Activated CD8-positive, alpha-beta memory T cell treated with anti-CD3 and anti-CD28 coated beads, Interleukin-2, amount 50 U/mL, for 24 hours (primary cell): ENCODE measurements around the gene SMIM1.

Source experiments
- DNase-seq: peaks from one replicate; pipeline ENCODE4 v3.0.0-alpha.2; 2020; ENCODE audit errors: extremely low read depth

Gene SMIM1, protein sequence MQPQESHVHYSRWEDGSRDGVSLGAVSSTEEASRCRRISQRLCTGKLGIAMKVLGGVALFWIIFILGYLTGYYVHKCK

DNA sequence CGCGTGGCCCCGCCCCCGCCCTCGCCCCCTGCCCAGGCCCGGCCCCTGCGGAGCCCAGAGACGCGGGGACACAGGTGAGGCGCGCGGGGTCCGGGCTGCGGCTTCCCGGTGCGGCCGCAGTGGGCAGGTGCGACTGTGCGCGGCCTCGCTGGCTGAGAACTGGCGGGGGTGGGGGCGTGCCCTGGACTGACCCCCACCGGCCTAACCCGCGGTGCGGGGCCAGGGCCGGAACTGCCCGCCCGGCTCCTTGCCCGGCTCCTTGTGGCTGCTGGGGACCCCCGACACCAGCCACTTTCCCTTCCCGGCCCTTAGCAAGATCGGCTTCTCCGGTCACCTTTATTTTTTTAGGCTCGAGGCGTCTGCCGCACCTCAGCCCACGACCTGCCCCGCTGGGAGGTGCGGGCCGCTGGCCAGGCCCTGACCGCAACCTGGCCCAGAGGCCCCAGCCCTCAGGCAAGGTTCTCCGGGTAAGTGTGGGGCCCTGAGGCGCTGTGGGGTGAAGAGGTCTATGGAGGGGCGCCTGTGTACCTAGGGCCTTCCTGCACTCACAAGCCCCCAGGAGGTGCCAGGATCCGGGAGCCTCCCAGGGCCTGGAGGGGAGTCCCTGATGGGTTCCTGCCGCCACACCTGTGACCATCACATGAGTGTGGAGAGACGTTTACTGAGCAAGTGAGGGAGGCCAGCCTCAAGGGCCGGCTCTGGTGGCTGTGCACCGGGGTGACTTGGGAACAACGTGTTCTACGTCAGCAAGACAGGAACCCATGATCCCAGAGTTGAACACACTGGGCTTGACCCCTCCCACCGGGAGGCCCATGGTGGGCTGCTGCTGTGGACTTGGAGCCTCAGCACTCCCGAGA is at the start of gene SMIM1:
Gene SMIM1, plus strand, starts transcription at position 35 of the 857 bp plus-strand sequence. CDS start 2,625 bp downstream, outside the sequence.
- no peak for DNase-seq

DNA sequence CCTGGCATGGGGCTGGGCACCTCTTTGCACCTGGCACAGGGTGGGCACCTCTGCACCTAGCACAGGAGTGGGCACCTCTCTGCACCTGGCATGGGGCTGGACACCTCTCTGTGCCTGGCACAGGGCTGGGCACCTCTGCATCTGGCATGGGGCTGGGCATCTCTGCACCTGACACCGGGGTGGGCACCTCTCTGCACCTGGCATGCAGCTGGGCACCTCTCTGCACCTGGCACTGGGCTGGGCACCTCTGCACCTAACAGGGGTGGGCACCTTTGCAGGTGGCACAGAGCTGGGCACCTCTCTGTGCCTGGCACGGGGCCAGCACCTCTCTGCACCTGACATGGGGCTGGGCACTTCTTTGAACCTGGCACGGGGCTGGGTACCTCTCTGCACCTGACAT is 49.7 kb upstream of the SMIM1 start:
- DNase-seq, result no peak

DNA sequence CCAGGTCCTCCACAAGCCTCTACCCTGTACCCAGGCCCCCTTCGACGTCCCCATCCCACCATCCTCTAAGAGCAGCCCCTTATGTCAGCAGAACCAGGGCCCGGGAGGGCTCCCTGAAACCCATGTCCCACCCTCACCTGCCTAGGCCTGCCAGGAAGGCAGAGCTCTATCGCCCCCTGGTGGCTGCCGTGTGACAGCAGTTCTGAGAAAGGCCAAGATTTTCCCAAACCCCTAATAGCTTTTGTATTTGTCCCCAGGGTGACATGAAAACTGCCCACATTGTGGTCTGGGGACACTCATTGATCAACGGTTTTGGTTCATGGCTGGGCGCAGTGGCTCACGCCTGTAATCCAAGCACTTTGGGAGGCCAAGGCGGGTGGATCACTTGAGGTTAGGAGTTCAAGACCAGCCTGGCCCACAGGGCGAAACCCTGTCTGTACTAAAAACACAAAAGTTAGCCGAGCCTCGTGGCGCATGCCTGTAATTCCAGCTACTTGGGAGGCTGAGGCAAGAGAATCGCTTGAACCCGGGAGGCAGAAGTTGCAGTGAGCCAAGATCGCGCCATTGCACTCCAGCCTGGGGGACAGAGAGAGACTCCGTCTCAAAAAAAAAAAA is 48.0 kb upstream of the SMIM1 start:
- peak; percentile 51 for DNase-seq

DNA sequence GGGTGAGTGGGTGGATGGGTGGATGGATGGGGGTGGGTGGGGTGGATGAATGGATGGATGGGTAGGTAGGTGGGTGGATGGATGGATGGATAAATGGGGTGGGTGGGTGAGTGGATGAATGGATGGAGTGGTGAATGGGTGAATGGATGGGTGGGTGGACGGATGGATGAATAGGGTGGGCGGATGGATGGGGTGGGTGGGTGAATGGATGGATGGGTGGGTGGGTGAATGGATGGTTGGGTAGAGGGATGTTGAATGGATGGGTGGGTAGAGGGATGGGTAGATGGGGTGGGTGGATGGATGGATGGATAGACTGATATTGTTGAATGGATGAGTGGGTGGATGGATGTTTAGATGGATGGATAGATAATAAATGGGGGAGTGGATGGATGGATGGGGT is 47.2 kb upstream of the SMIM1 start:
- DNase-seq, result no peak

DNA sequence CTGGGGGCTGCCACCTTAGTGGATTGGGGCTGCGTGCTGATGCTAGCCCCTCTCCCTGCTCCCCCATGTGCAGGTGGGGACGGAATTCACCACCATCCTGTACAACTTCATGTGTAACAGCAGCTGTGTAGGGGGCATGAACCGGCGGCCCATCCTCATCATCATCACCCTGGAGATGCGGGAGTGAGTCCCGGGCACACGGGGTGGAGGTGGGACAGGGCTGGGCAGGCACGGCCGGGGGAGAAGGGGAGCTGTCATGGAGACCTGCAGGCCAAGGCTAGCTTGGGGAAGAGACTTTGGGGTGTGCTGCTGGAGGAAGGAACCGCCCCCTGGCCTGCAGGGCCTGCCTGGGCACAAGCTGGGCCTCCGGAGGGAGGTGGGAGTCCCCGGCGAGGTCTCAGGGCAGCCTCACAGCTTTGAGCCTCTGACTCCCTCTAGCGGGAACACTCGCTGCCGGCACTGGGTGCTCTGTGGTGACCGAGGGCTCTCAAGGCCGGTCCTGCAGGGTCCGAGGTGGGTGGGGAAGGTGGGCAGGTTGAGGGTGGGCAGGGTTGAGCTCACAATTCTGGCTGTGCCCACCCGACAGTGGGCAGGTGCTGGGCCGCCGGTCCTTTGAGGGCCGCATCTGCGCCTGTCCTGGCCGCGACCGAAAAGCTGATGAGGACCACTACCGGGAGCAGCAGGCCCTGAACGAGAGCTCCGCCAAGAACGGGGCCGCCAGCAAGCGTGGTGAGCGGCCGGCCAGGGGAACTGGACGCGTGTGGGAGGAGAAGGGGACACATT is 45.3 kb upstream of the SMIM1 start:
- no peak for DNase-seq

DNA sequence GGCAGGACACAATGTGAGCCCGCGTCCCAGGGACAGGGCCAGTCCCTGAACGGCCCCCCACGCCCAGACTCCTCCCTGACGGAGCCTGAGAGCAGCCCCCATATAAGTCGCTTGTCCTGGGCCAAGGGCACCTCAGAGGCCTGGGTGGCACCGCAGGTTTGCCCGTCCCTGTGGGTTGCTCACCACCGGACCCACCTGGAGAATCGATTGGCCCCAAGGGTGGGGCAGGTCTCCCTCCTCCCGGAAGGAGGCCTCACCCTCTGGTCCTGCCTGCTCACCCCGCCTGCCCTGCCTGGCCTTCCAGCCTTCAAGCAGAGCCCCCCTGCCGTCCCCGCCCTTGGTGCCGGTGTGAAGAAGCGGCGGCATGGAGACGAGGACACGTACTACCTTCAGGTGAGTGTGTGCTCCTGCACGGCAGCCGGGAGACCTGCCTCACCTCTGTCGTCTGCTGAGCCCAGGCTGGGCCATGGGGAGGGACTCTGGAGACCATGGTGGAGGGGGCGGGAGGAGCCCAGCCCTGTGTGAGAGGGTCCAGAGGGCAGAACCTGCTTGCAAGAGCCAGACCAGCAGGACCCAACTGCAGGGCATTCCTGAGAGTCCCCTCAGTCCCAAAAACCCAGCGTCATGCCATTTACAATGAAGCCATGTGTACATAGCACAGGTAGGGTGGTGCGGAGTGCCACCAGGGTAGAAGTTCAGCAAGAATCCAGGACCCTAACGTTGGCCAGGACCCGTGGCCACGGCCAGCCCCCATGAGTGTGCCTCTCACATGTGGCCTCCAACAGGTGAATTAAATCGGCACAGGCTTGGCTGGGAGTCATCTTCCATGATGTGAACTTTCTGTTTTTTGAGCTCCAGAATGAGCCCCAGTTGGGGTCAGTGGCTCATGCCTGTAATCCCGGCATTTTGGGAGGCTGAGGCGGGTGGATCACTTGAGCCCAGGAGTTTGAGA is 44.4 kb upstream of the SMIM1 start:
- no peak for DNase-seq

DNA sequence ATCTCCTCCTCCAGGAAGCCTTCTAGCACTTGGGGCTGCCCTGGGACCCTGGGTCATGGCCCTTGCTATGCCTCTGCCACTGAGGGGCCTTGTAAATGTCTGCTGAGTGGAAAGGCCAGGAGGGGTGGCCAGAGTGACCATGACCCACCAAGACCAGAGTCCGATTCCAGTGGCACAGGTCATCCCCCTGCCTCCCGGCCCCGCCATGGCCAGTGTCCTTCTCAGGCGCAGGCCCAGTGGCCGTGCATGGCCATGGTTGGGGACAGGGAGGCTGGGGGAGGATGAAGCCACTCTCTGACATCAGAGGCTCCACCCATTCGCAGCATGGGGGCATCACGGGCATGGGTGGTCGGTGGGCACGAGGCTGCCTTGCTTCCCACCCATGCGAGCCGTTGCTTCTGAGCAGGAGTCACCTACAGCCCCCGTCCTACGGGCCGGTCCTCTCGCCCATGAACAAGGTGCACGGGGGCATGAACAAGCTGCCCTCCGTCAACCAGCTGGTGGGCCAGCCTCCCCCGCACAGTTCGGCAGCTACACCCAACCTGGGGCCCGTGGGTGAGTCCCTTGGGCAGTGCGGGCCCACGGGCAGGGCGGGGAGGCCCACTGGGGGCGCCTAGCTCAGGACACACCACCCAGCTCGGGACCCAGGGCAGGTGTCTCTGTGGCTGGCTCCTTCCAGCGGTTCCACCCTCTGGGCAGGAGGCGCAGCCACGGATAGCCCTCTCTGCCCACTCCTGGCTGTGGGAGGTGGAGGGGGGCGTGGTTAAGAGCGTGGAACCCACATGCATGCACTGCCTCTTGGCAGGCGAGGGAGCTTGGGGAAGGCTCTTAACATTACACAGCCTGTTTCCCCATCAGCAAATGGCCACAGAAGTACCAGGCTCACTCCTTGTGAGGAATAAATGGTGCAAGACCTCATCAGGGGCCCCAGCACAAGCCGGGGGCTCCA is 42.7 kb upstream of the SMIM1 start:
- DNase-seq, result no peak

DNA sequence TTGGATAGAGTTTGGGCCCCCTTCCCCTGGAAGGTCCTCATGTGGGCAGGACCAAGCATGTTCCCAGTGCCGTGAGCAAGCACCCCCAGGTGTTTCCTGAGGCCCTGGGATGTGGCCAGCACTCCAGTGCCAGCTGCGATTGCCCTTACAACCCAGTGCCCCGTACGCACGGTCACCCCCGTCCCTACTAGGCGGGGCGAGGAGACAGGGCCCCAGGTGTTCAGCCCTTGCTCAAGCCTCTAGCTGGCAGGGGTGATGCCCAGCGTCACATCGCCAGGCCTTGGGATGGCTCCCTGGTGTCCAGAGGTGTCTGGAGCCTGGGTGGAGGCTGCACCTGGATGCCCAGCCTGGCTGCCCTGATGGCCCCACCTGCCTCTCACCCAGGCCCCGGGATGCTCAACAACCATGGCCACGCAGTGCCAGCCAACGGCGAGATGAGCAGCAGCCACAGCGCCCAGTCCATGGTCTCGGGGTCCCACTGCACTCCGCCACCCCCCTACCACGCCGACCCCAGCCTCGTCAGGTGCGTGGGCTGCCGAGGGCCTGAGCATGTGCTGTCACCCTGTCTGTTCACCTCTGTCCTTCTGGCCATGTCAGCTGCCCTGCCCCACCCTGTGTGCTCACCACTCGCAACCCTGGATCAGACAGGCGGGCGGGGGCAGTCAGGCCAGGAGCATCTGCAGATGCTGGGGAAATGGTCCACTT is 41.9 kb upstream of the SMIM1 start:
- no peak for DNase-seq

DNA sequence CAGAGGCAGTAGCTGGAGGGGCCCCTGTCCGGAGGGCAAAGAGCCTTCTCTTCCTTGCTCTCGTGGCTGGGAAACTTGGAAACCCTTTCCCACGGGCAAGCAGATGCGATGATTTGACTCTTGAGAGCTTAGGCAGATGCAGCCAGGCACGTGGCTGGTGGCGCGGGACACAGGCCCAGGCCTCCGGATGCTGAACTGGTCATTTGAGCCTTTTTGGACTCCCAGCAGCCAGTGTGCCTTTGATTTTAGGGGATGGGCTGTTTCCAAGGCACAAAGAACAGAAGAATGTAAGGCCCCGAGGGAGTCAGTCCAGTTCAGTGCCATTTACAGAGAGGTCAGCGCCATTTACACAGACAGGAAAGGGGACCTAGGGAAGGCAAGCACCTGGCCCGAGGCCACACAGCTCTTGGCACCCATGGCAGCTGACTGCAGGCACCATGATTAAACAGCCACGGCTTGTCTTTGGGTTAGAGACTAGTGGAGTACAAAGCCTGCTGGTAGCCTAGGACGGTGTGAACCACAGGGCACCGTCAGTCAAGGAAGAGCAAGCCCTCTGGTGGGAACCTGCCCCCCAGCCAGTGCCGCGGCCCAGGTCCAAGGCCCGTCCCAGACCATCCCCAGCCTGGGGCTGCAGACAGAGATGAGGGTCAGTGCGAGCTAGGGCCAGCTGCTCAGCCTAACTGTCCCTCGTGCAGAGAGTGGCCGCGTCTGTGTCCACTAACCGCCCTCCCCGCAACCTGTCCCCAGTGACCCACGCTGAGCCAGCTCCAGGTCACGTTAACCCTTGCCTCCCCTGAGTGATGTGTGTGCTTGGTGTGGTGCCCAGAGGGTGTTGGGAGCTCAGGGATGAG is 40.7 kb upstream of the SMIM1 start:
- no peak for DNase-seq

DNA sequence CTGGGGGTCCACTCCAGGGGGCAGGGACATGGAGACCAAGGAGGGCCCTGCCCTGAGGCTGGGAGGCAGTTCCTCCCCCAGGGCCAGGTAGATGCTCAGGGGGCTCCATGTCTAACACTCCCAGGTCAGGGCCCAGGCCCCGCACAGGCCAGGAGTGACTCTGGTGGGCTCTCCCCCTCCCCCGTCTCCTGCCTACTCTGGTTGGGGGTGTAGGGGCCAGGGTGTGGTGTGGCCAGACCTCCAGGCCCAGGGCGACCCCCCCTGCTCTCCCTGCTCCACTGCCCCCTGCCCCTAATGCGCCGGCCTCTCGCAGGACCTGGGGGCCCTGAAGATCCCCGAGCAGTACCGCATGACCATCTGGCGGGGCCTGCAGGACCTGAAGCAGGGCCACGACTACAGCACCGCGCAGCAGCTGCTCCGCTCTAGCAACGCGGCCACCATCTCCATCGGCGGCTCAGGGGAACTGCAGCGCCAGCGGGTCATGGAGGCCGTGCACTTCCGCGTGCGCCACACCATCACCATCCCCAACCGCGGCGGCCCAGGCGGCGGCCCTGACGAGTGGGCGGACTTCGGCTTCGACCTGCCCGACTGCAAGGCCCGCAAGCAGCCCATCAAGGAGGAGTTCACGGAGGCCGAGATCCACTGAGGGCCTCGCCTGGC is 40.0 kb upstream of the SMIM1 start:
- DNase-seq, result no peak

DNA sequence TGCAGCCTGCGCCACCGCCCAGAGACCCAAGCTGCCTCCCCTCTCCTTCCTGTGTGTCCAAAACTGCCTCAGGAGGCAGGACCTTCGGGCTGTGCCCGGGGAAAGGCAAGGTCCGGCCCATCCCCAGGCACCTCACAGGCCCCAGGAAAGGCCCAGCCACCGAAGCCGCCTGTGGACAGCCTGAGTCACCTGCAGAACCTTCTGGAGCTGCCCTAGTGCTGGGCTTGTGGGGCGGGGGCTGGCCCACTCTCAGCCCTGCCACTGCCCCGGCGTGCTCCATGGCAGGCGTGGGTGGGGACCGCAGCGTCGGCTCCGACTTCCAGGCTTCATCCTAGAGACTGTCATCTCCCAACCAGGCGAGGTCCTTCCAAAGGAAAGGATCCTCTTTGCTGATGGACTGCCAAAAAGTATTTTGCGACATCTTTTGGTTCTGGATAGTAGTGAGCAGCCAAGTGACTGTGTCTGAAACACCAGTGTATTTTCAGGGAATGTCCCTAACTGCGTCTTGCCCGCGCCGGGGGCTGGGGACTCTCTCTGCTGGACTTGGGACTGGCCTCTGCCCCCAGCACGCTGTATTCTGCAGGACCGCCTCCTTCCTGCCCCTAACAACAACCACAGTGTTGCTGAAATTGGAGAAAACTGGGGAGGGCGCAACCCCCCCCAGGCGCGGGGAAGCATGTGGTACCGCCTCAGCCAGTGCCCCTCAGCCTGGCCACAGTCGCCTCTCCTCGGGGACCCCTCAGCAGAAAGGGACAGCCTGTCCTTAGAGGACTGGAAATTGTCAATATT is 39.3 kb upstream of the SMIM1 start:
- no peak for DNase-seq

DNA sequence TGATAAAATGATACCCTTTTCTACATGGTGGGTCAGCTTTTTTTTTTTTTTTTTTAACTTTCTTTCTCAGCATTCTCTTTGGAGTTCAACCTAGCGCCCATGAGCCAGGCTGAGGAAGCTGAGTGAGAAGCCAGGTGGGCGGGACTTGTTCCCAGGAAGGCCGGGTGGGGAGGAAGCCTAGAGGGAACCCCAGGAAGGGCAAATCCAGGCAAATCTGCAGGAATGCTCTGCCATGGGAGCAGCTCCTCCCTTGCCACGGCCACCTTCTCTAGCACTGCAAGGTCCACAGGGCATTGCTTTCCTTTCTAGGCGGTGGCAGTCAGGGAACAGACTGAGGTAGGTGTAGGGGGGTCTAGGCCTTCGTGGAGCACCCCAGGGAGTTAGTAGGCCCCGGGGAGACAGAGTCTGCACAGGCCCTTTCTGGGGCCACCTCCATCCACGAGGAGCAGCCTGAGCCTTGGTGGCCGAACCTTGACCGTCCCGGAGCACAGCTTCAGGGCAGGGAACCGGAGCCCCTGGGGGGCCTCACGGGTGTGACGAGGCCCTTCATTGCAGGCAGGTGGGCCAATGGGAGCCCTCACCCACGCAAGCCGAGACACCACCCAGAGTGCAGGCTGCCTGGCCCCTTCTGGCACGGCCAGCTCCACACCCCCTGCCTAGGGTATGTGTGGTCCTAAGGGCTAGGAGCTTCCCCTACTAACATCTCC is 38.5 kb upstream of the SMIM1 start:
- DNase-seq, result no peak

DNA sequence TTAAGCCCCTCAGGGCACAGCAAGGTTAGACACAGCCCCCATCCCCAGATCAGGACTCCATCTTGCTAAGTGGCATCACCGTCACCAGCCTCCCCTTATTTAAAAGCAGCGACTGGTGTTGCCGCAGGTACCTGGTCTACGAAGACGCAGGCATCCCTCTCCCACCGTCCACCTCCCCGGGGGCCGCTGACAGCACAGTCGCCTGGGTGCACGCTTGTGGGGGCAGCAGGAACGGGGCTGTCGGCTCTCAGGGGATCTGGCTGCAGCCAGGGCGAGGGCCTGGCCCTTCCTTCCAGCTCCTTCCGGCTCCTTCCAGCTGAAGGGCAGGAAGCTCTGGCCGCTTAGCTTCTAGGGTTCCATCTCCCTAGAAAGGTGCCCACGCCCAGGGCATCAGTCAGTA is 37.9 kb upstream of the SMIM1 start:
- DNase-seq, result no peak

DNA sequence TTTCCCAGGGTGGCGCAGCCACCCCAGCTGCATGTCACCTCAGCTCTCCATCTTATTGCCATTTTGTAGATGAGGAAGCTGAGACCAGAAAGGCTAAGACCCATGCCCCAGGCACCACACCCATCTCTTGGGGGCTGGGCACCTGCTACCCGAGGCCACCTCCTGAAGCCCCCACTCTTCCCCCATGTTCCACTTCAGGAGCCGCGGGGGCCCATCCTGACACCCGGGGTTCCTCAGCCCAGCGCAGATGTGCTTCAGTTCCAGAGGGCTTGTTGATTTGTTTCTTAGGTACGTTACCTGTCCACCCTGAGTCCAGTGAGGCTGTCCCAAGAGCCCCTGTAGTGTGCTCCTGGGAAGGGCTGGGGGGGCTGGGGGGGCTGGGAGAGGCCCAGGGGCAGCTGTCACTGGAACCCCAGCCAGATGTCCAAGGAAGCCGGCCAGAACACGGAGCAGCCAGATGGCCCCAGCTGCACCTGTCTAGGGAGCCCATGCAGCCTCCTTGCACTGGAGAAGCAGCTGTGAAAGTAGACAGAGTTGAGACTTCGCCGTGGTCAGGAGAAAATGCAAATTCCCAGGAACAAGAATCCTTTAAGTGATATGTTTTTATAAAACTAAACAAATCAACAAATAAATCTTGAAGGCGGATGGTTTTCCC is 37.4 kb upstream of the SMIM1 start:
- DNase-seq, result no peak

DNA sequence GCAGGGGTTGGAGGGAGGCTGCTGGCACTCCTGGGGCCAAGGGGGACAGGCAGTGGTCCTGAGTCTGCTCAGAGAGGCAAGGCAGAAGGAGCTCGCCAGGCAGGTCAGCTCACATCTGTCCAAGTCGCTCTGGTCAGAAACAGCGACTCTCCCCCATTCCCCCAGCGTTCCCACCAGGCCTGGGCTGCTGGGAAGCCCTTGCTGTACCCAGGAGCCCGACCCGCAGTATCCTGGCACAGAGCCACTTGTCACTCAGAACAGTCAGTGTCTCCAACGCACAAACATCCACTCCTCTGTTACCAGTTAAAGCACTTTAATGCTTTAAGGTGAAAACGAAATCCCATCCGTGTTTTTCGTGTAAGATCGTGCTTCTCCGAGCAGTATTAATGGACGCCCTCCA is 36.9 kb upstream of the SMIM1 start:
- DNase-seq, result no peak

DNA sequence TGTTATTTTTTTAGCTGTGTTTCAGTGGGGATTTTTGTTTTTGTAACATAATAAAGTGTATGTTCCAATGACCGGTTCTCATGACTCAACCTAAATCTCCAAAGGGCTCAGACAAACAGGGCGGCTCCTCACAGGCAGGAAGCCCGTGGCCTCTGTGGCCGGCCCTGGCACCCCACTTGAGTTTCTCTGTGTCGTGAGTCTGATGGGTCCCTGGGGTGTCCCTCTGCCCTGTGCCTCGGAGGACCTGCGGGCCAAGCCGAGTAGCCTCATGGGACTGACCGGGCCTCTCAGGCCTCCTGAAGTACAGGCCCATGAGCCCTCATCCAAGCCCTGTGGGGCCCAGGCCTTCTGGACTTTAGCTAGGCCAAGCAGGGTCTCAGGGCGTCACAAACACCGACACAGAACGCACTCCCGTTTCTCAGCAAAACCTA is 36.4 kb upstream of the SMIM1 start:
- no peak for DNase-seq
